Suprapubic skin (tissue), 3 donors: ENCODE results near the gene ZDHHC13.

ENCODE experiments used
- POLR2A ChIP-seq, 2 donors: fragments of 450-650 bp; IDR thresholded peaks; one replicate each; pipeline ENCODE4 v1.6.1; 2017; ENCODE audit warnings: antibody characterized with exemption in 2 of 2, mild to moderate bottlenecking in 2 of 2, moderate library complexity in 2 of 2
- TF ChIP-seq, protein P1 (sequence below), 2 donors: fragments of 200-600 bp in 1 of 2; fragments of 450-650 bp in 1 of 2; sonication (generic) in 1 of 2; IDR thresholded peaks; one replicate each; pipeline ENCODE4 v1.5.1; 2016 to 2019; ENCODE audit warnings: antibody characterized with exemption in 2 of 2, mild to moderate bottlenecking in 1 of 2, moderate library complexity in 1 of 2

DNA sequence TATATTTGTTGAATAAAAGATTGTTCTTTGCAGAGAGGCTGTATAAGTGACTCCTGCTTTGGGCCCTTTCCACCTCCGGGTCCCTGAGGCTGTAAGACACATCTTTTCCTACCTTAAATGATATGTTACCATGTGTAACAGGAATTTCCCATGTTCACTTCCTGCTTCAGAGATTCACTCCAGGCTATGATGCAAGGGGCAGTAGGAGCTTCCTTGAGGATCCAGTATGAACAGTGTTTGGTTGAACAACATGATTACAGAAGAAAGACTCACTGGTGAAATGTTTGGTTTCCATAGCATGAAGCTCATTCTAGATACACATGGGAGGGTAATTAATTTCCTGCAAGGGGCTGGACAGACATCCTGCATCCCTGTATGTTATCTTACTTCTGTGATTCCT, 25.6 kb upstream of the ZDHHC13 start:
- TF ChIP-seq POLR2A (IDR thresholded peaks at IDR 0.05), result no peak
- TF ChIP-seq, protein P1, sequence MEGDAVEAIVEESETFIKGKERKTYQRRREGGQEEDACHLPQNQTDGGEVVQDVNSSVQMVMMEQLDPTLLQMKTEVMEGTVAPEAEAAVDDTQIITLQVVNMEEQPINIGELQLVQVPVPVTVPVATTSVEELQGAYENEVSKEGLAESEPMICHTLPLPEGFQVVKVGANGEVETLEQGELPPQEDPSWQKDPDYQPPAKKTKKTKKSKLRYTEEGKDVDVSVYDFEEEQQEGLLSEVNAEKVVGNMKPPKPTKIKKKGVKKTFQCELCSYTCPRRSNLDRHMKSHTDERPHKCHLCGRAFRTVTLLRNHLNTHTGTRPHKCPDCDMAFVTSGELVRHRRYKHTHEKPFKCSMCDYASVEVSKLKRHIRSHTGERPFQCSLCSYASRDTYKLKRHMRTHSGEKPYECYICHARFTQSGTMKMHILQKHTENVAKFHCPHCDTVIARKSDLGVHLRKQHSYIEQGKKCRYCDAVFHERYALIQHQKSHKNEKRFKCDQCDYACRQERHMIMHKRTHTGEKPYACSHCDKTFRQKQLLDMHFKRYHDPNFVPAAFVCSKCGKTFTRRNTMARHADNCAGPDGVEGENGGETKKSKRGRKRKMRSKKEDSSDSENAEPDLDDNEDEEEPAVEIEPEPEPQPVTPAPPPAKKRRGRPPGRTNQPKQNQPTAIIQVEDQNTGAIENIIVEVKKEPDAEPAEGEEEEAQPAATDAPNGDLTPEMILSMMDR (IDR thresholded peaks at IDR 0.05), result no peak
